ENCODE results near the gene STK32A. TPM values are rescaled to one million over a fixed set of nuclear protein-coding genes. Genes with fewer than 3 reads are reported as not detected.
A peak's percentile ranks its signal among the peaks of the same experiment; 100 is the strongest.

STK32A gene
- total and polyA plus RNA-seq, 4 donors = 12.1 to 36.3 (median 18.7) TPM

DNA sequence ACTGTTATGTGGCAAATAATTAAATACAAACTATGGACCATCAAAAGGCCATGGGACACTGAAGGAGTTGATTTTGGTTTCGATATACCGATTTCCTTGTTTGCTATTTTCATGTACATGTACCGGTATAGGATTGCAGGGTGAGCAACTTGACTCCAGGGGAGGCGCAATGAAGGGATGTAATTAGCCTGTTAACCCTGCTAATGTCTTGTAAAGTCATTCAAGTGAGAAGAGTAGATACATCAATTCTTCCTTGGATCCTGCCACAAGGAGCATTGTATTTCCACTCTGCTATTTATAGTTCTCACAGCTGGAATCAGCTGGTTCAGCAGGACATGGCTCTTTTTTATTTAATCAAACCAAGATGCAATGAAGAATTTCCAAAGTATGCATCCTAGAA is 102.0 kb downstream of the STK32A start:
- Histone ChIP-seq H3K9me3 (ENCODE audit: control insufficient read depth, insufficient read depth, low read length) (no peaks in the 10 kb centered on the region), H3K4me3 (ENCODE audit: low read depth, low read length) (no peak overlapping the region), H3K36me3 (ENCODE audit: control insufficient read depth, insufficient read depth, low read length) (no peaks in the 10 kb centered on the region), H3K27ac (ENCODE audit: low read depth, low read length) (no peak overlapping the region), H3K4me1 (ENCODE audit: control insufficient read depth, insufficient read depth, low read length) (no peaks in the 10 kb centered on the region), H3K27me3 (ENCODE audit: control insufficient read depth, insufficient read depth, low read length) (no peaks in the 10 kb centered on the region)
- 67% methylated on average over 1 of the region's 4 CpGs for WGBS (ENCODE audit: insufficient coverage)
- DNase-seq (ENCODE audit: low read depth in 4 of 6, low spot score in 6 of 6) = peak in 1 of 6 donors; percentile 57

DNA sequence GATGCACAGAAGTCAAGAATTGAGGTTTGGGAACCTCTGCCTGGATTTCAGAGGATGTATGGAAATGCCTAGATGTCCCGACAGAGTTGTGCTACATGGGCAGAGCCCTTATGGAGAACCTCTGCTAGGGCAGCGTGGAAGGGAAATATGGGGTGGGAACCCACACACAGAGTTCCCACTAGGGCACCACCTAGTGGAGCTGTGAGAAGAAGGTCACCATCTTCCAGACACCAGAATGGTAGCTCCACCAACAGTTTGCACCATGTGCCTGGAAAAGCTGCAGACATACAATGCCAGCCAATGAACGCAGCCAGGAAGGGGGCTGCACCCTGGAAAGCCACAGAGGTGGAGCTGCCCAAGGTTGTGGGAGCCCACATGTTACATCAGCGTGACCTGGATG is 104.5 kb downstream of the STK32A start:
- no peak for DNase-seq (ENCODE audit: low read depth in 4 of 6, low spot score in 6 of 6)
- WGBS (ENCODE audit: insufficient coverage) = 92% methylated on average over 3 of the region's 4 CpGs
- no peaks in the 10 kb centered on the region for H3K9me3 ChIP-seq (ENCODE audit: control insufficient read depth, insufficient read depth, low read length)
- no peaks in the 10 kb centered on the region for H3K36me3 ChIP-seq (ENCODE audit: control insufficient read depth, insufficient read depth, low read length)
- H3K4me3 ChIP-seq (ENCODE audit: low read depth, low read length) = no peak overlapping the region
- no peak overlapping the region for H3K27ac ChIP-seq (ENCODE audit: low read depth, low read length)
- no peaks in the 10 kb centered on the region for H3K4me1 ChIP-seq (ENCODE audit: control insufficient read depth, insufficient read depth, low read length)
- H3K27me3 ChIP-seq (ENCODE audit: control insufficient read depth, insufficient read depth, low read length) = no peaks in the 10 kb centered on the region

DNA sequence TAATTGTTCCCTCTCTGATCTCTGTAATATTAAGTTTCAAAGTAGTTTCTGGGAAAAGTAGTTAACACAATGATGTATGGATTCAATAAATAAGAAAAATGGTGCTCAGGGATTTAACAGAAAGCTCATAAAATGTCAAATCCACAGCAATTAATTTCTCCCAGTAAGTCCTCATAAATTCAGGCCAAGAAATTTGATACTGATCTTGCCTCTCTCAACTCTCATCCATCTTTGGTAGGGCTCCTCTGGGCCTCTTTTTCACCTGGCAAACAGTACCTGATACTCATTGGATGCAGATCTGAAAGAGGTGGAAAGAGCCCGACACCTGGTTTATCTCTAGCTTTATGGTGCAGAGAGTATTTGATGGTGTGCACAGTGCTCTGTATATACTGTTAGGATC is 106.1 kb downstream of the STK32A start:
- peak in 1 of 6 donors; percentile 70 for DNase-seq (ENCODE audit: low read depth in 4 of 6, low spot score in 6 of 6)
- no CpG with 5 or more reads among the region's 1 CpG for WGBS (ENCODE audit: insufficient coverage)
- Histone ChIP-seq H3K36me3 (ENCODE audit: control insufficient read depth, insufficient read depth, low read length) (no peaks in the 10 kb centered on the region), H3K4me3 (ENCODE audit: low read depth, low read length) (no peak overlapping the region), H3K27ac (ENCODE audit: low read depth, low read length) (no peak overlapping the region), H3K27me3 (ENCODE audit: control insufficient read depth, insufficient read depth, low read length) (no peaks in the 10 kb centered on the region), H3K9me3 (ENCODE audit: control insufficient read depth, insufficient read depth, low read length) (no peaks in the 10 kb centered on the region), H3K4me1 (ENCODE audit: control insufficient read depth, insufficient read depth, low read length) (no peaks in the 10 kb centered on the region)

DNA sequence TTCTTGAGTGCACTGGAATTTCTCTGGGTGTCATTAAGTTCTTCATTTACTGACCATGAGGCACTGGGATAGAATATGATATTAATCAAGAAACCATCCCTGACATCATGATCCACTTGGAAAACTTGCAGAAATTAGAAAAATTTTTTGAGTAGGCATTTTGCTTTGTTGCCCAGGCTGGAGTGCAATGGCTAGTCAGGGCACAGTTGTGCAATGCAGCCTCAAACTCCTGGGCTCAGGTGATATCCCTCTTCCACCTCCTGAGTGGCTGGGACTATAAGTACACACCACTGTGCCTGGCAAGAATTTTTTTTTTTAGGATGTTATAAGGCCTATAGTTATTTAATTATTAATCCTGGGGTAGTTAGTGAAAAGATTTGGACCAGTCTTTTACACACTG is 106.5 kb downstream of the STK32A start:
- no peaks in the 10 kb centered on the region for H3K4me1 ChIP-seq (ENCODE audit: control insufficient read depth, insufficient read depth, low read length)
- no peaks in the 10 kb centered on the region for H3K36me3 ChIP-seq (ENCODE audit: control insufficient read depth, insufficient read depth, low read length)
- H3K27ac ChIP-seq (ENCODE audit: low read depth, low read length) = no peak overlapping the region
- H3K4me3 ChIP-seq (ENCODE audit: low read depth, low read length) = no peak overlapping the region
- H3K27me3 ChIP-seq (ENCODE audit: control insufficient read depth, insufficient read depth, low read length) = no peaks in the 10 kb centered on the region
- H3K9me3 ChIP-seq (ENCODE audit: control insufficient read depth, insufficient read depth, low read length) = no peaks in the 10 kb centered on the region
- no peak for DNase-seq (ENCODE audit: low read depth in 4 of 6, low spot score in 6 of 6)

DNA sequence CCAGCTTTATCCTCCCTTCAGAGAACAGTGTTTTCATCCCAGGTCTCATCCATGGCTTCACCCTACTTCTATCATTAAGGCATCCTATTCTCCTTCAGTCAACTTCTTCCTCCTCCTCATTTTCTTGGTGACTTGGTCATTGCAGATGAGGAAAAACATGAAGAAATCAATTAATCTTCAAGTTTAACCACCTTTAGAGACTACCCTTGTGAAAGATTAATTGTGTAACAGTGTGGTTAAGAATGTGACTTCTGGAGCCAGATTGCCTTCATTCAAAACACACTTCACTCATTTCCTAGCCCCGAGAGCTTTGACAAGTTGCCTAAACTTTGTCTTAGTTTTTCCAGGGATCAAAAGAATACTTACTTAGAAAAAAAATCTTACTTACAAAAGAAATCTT is 110.0 kb downstream of the STK32A start:
- WGBS (ENCODE audit: insufficient coverage) = no CpG with 5 or more reads among the region's 1 CpG
- Histone ChIP-seq H3K36me3 (ENCODE audit: control insufficient read depth, insufficient read depth, low read length) (no peaks in the 10 kb centered on the region), H3K27me3 (ENCODE audit: control insufficient read depth, insufficient read depth, low read length) (no peaks in the 10 kb centered on the region), H3K9me3 (ENCODE audit: control insufficient read depth, insufficient read depth, low read length) (no peaks in the 10 kb centered on the region), H3K4me1 (ENCODE audit: control insufficient read depth, insufficient read depth, low read length) (no peaks in the 10 kb centered on the region), H3K4me3 (ENCODE audit: low read depth, low read length) (no peak overlapping the region), H3K27ac (ENCODE audit: low read depth, low read length) (no peak overlapping the region)
- DNase-seq (ENCODE audit: low read depth in 4 of 6, low spot score in 6 of 6) = no peak

DNA sequence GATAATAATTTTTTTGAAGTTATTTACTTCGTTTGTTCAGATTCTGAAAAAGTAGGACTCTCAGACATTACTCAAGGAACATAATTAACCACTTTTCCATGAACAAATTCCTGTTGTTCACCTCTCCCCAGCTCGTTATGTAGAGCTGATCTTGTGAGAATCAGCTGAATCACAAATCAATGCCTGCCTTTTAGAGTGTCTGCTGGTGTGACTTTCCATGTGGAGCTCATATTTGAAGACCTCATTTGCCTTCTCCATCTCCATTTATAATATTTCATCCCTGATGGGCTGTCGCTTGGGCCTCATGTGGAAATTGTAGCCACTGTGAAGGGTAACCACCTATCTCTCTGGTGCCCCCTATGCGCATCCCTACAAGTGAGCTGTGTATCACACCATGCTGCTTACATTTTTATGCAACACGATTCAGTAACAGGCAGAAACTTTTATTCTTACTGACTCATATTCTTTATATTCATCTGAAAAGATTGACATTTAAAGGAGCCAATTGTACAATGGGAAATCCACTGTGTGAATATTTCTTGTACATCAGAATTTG is 111.3 kb downstream of the STK32A start:
- H3K4me3 ChIP-seq (ENCODE audit: low read depth, low read length) = no peak overlapping the region
- no peaks in the 10 kb centered on the region for H3K4me1 ChIP-seq (ENCODE audit: control insufficient read depth, insufficient read depth, low read length)
- no peak for DNase-seq (ENCODE audit: low read depth in 4 of 6, low spot score in 6 of 6)
- H3K27ac ChIP-seq (ENCODE audit: low read depth, low read length) = no peak overlapping the region
- H3K36me3 ChIP-seq (ENCODE audit: control insufficient read depth, insufficient read depth, low read length) = no peaks in the 10 kb centered on the region
- H3K27me3 ChIP-seq (ENCODE audit: control insufficient read depth, insufficient read depth, low read length) = no peaks in the 10 kb centered on the region
- no peaks in the 10 kb centered on the region for H3K9me3 ChIP-seq (ENCODE audit: control insufficient read depth, insufficient read depth, low read length)
- WGBS (ENCODE audit: insufficient coverage) = 80% methylated on average over 1 of the region's 5 CpGs

DNA sequence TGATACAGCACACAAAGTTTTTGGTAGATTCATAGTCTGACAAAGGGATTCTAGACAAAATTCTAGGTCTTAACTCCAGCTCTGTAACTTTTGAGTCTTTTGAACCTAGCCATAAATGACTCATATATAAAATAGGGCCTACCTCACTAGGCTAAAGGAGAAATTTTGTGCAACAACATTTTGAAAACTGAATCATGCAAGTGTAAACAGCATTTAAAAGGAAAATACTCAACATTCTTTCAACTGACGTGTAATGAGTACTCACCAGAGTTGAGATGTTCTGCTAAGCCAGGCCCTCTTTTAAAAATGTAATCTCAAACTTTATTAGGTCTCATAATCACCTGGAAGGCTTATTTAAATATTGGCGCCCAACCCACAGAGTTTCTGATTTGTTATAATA is 113.2 kb downstream of the STK32A start:
- DNase-seq (ENCODE audit: low read depth in 4 of 6, low spot score in 6 of 6) = no peak

DNA sequence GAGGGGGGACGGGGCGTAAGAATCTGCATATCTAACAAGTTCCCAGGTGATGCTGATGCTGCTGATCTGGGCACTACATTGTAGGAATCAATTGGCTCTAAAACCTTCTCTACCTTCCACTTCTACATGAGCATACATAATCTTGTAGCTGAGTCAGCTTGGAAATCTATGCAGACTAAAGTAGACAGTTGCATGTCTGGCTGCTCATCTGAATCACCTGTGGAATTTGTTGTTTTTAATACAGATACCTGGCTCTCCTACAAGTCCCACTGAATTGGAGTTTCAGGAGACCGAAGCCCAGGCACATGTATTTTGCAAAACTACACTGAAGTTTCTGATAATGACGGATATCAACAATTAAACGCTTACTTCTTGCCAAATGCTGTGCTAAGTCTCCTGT is 113.6 kb downstream of the STK32A start:
- 100% methylated on average over 1 of the region's 5 CpGs for WGBS (ENCODE audit: insufficient coverage)
- no peak for DNase-seq (ENCODE audit: low read depth in 4 of 6, low spot score in 6 of 6)
- no peaks in the 10 kb centered on the region for H3K36me3 ChIP-seq (ENCODE audit: control insufficient read depth, insufficient read depth, low read length)
- H3K4me3 ChIP-seq (ENCODE audit: low read depth, low read length) = no peak overlapping the region
- no peak overlapping the region for H3K27ac ChIP-seq (ENCODE audit: low read depth, low read length)
- no peaks in the 10 kb centered on the region for H3K9me3 ChIP-seq (ENCODE audit: control insufficient read depth, insufficient read depth, low read length)
- H3K4me1 ChIP-seq (ENCODE audit: control insufficient read depth, insufficient read depth, low read length) = no peaks in the 10 kb centered on the region
- H3K27me3 ChIP-seq (ENCODE audit: control insufficient read depth, insufficient read depth, low read length) = no peaks in the 10 kb centered on the region

More for the DNA sequence above, 113.2 kb downstream of the STK32A start:
- no CpG with 5 or more reads among the region's 2 CpGs for WGBS (ENCODE audit: insufficient coverage)
- Histone ChIP-seq H3K27ac (ENCODE audit: low read depth, low read length) (no peak overlapping the region), H3K4me3 (ENCODE audit: low read depth, low read length) (no peak overlapping the region), H3K4me1 (ENCODE audit: control insufficient read depth, insufficient read depth, low read length) (no peaks in the 10 kb centered on the region), H3K27me3 (ENCODE audit: control insufficient read depth, insufficient read depth, low read length) (no peaks in the 10 kb centered on the region), H3K36me3 (ENCODE audit: control insufficient read depth, insufficient read depth, low read length) (no peaks in the 10 kb centered on the region), H3K9me3 (ENCODE audit: control insufficient read depth, insufficient read depth, low read length) (no peaks in the 10 kb centered on the region)

DNA sequence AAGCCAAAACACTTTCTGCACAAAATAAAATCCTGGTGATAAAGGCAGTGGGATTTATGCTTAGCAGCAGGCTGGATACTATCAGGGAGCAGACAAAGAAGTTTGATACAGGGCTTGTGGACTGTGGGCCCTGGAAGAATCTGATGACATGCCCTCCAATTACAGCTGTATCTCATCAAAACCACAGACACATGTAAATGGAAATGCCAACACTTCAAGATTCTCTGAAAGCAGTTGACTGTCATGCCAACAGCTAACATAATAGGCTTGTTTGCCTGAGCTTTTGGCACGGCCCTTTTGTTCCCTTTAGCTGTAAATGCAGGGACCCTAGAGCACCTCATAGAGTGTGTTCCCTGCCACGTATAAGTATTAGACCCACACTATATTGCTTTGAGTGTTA is 114.4 kb downstream of the STK32A start:
- Histone ChIP-seq H3K4me1 (ENCODE audit: control insufficient read depth, insufficient read depth, low read length) (no peaks in the 10 kb centered on the region), H3K27me3 (ENCODE audit: control insufficient read depth, insufficient read depth, low read length) (no peaks in the 10 kb centered on the region), H3K27ac (ENCODE audit: low read depth, low read length) (no peak overlapping the region), H3K4me3 (ENCODE audit: low read depth, low read length) (no peak overlapping the region), H3K9me3 (ENCODE audit: control insufficient read depth, insufficient read depth, low read length) (no peaks in the 10 kb centered on the region), H3K36me3 (ENCODE audit: control insufficient read depth, insufficient read depth, low read length) (no peaks in the 10 kb centered on the region)
- 29% methylated on average over 1 of the region's 2 CpGs for WGBS (ENCODE audit: insufficient coverage)
- DNase-seq (ENCODE audit: low read depth in 4 of 6, low spot score in 6 of 6) = peak in 1 of 6 donors; percentile 17

DNA sequence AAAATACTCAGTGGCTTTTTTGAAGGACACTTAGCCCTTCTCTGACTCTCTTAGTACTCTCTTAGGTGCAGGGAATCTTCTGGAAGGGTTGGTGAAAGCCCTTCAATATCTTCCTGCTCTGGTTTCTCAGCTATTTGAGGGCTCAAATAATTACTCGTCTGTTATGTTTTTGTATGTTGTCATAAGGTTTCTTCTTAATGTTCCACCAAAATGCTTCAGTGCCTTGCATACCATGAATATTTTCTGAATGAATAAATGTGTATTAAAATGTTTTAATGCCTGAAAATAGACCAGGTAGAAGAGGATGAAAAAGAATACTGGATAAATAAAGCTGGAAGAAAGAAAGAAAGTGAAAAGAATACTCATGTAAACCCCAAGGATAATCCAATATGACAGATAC is 124.3 kb downstream of the STK32A start:
- H3K36me3 ChIP-seq (ENCODE audit: control insufficient read depth, insufficient read depth, low read length) = no peaks in the 10 kb centered on the region
- no peaks in the 10 kb centered on the region for H3K27me3 ChIP-seq (ENCODE audit: control insufficient read depth, insufficient read depth, low read length)
- H3K4me1 ChIP-seq (ENCODE audit: control insufficient read depth, insufficient read depth, low read length) = no peaks in the 10 kb centered on the region
- no peak overlapping the region for H3K4me3 ChIP-seq (ENCODE audit: low read depth, low read length)
- no CpG with 5 or more reads among the region's 1 CpG for WGBS (ENCODE audit: insufficient coverage)
- no peak for DNase-seq (ENCODE audit: low read depth in 4 of 6, low spot score in 6 of 6)
- H3K9me3 ChIP-seq (ENCODE audit: control insufficient read depth, insufficient read depth, low read length) = no peaks in the 10 kb centered on the region
- no peak overlapping the region for H3K27ac ChIP-seq (ENCODE audit: low read depth, low read length)
